ENCODE data around the gene MYL3.
"Not testable (repeated sequence)": the region's sequence is repeated elsewhere in the genome, so short reads cannot be mapped to it uniquely, and the experiment has no call there.

MYL3 gene

DNA sequence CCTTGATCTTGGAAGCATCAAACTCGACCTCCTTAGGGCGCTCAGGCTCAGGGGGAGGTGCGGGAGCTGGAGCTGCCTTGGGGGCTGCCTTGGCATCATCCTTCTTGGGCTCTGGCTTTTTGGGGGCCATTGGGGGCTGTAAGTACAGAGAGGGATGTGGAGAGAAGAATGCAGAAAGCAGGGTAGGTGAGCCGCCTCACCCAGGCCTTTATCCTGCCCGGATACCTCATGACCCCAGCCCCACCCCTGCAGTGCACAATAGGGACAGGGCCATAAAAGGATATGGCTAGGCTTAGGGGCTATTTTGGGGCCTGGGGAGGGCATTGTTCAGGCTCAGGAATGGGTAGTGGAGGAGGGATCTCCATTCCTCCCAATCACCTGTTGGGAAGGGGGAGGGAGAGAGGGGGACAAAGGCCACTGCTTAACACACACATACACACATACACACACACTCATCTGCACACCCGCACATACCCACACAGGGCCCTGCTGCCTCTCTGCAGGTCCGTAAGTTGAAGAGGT is at the start of gene MYL3:
TSS of gene MYL3 (minus strand) at position 184 of the 522 bp plus-strand sequence. CDS start at position 130, 54 bp downstream.
- no peak for DNase-seq

DNA sequence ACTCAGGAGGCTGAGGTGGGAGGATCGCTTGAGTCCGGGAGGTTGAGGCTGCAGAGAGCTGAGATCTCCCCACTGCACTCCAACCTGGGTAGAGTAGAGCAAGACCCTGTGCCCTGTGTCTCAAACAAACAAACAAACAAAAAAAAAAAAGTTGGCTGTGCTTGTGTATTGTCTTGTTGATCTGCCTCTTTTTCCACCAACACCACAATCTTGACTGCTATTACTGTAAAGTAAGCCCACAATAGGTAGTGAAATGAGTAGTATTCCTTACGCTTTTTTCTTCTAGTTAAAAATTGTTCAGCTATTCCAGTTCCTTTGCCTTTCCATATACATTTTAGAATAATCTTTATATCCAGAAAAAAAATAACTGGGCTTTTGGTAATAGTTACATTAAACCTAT is 49.7 kb upstream of the MYL3 start:
- no peak for DNase-seq

DNA sequence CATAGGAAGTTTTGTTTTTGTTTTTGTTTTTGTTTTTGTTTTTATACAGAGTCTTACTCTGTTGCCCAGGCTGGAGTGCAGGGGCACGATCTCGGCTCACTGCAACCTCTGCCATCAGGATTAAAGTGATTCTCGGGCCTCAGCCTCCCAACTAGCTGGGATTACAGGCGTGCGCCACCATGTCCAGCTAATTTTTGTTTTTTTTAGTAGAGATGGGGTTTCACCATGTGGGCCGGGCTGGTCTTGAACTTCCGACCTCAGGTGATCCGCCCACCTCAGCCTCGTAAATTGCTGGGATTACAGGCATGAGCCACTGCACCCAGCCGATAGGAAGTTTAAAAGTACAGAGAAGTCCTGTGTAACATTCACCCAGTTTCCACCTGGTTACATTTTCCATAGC is 47.7 kb upstream of the MYL3 start:
- not testable (repeated sequence) for DNase-seq

- no peak for DNase-seq
Observed at GRCh38 chr3:46910166-46910760, 47.0 kb upstream of the MYL3 start.

DNA sequence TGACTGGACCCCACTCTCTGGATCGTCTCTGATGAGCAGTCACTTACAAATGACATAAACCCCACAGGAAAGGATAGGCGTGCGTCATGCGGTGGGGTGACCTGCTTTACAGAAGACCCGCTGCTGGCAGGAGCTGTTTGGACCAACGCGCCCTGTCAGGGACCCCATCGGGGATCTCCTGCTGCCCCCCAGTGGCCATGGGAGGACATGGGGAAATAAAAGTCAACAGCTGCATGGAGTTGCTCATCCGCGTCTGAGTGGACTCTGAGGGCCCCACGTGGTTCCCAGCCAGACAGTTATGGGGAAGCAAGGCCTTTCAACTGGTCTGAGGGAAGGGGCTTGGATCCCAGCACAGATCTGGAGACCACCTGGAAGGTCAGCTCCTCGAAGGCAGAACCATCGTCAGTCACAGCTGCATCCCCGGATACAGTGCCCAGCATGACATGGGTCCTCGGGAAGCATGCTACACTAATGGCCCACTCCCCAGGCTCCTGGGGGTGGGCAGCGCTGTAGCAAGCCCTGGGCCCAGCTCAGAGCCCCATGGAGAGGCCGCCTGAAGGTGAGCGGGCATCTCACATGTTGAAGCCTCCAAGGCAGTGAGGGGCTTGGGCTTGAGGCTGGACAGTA is 46.4 kb upstream of the MYL3 start:
- DNase-seq = peak; percentile 73

DNA sequence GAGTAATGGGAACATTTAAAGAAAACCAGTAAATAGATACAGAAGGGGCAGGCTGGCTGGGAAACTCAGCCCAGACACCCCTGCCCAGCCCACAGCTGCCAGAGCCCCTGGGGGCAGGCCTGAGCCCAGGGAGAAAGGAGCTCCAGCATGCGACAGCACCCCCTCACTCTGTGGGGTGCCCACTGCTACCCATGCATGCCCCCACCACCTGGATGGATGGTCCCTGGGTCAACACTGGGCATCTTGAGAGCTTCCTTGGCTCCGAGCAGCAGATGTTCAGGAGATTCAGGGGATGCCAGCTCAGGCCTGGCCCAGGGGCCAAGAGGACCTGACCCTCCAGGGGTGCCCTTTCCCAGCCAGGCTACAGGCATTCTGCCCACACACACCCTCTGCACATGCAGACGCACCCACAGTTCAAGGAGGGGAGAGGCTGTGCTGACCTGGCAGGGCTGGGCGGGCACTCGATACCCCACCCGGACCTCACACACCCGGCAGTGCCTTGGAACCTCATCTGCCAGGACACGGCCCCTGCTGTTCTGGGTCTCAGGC is 45.8 kb upstream of the MYL3 start:
- DNase-seq = no peak

DNA sequence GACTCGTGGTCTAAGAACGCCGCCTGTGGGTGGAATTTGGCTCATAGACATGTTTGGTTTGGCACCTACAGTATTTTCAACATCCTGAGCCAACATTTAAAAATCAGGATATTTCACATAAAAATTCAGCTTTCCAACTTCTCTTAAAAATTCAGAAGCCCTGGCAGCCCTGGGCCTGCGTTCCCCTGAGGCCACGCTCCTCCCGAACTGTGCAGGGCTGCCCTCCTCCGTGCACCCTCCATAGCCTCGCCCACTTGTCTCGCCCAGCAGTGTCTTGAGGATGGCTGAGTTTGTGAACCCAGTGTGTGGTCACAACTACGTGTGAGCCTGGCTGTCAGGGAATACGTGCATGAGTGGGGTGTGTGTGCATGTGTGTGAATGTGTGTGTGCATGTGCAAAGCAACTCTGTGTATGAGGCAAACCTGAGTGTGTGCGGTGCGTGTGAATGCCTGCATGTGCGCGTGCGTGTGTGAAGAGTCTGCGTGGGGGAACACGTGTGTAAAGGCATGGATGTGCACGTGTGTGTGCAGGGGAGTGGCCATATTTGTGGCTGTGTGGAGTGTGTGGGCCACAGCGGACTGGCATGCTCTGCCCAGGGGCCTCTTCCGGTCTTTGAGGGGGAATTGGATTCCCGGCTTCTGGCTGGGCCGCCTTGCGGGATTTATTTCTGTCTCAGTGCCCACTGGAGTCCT is 45.2 kb upstream of the MYL3 start:
- DNase-seq = no peak

GRCh38 chr3:46907960-46908293 is 44.7 kb upstream of the MYL3 start:
- DNase-seq = no peak

DNA sequence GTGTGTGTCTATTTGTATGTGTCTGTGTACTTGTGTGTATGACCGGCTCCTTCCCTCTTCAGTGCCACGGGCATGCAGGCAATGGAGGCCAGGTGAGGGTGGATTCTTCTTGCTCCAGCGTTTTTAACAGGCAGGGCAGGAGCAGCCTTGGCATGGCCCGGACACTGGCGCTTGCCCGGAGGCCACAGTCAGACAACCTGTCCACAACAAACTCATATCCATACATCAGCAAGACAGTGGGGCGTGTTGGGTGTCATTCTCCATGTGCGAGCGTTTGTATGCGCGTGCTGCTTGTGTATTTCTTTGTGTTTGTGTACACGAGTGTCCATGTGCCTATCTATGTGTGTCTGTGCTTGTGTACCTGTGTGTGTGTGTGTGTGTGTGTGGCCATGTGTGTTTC is 44.0 kb upstream of the MYL3 start:
- DNase-seq = no peak

- DNase-seq = no peak
Observed at GRCh38 chr3:46906471-46907058, 43.3 kb upstream of the MYL3 start.

- no peak for DNase-seq
Observed at GRCh38 chr3:46905661-46906451, 42.6 kb upstream of the MYL3 start.

DNA sequence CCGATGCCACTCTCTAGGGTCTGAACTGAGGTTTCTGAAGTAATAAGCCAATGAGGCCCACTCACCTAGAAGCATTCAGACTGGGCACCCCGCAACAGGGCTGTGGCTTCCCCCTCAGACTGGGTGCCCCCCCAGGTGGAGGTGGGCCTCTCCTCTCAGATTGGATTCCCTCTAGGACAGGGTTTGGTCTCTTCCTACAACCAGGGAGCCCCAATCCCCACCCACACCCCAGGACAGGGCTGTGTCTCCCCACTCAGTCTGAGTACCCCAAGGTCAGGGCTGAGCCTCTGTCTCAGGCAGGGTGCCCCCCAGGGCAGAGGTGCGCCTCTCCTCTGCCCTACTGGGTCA is 41.9 kb upstream of the MYL3 start:
- DNase-seq = no peak

DNA sequence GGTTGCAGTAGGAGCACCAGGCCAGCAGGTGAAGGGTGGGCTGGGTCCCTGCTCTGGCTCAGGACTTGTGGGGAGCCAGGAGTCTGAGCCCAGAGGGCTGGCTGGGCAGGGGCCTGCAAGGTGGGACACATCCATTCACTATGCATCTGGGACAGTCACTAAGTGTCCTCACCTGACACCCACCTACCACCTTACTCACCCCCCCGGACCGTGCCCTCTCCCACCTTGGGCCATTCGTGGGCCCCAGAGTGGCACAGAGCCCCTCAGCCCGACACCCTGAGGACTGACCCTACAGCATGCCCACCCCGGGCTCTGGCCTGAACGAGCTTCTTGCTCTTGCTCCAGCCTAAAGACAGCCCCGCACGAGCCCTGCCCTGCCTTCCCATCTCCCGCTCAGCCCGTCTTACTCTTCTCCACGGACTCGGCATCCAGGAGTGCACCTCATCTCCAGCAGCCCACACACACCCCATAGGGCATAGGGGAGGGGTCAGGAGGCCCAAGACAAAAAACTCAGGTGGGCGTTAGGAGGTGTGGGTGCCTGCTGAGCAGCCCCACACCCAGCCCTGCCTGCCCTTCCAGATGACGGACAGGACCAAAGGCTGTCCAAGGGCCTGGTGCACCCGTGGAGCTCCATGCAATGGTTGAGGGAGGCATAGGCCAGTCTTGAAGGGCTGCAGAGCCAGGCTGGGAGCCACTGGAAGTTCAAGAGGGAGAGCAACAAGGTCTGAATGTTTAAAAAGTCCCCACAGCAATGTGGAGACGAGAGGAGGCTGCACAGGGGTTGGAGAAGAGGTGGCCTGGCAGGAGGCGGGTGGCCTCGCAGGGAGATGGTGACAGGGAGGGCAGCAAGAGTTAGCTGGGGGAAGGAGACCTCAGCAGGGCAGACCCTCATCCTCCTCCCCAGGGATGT is 41.3 kb upstream of the MYL3 start:
- no peak for DNase-seq

DNA sequence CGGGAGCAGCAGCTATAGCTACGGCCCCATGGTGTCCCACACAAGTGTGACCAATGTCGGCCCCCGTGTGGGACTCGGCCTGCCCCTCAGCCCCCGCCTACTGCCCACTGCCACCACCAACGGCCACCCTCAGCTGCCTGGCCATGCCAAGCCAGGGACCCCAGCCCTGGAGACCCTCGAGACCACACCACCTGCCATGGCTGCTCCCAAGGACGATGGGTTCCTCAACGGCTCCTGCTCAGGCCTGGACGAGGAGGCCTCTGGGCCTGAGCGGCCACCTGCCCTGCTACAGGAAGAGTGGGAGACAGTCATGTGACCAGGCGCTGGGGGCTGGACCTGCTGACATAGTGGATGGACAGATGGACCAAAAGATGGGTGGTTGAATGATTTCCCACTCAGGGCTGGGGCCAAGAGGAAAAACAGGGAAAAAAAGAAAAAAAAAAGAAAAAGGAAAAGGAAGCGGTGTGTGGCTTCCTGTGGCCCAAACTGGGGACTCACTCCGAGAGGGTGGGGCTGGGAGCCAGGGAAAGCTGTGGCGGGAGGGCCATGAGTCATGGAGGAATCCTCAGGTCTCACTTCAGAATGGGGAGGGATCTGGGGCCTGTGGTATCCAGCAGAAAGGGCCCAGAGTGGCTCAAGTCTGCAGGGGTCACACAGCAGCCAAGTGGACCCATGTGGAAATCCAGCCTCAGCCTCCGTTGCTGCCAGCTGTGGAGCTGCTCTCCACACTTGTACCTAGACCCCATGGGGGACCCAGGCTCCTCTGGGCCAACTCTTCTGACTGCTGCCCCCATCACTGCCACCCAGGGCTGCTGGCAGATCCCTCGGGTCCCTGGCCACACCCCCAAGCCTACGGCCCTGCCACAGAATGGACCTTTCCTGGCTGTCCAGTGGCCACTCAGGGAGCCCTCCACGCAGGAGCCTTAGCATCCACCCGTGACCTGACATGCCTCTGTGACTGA is 40.4 kb upstream of the MYL3 start:
- no peak for DNase-seq

- no peak for DNase-seq
Observed at GRCh38 chr3:46902188-46902631, 39.0 kb upstream of the MYL3 start.

GRCh38 chr3:46901591-46902187 is 38.4 kb upstream of the MYL3 start:
- no peak for DNase-seq

GRCh38 chr3:46901061-46901460 is 37.8 kb upstream of the MYL3 start:
- no peak for DNase-seq

- no peak for DNase-seq
Observed at GRCh38 chr3:46900356-46900755, 37.1 kb upstream of the MYL3 start.

DNA sequence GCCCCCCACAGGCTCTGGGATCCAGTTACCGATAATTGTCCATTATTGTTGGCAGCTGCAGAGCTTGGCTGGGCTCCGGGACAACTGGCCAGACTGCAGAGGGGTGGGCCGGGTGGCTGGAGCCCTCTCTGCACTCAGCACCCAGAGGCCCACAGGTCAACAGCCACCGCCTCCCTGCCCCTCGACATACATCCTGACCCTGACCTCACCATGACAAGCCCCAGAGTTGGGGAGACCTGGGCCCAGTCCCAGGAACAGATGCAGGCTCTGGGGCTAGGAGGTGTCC is 36.7 kb upstream of the MYL3 start:
- DNase-seq = no peak
